Neural progenitor cell (in vitro differentiated cells): ENCODE measurements around the gene RAB35.

Source experiments
- CTCF ChIP-seq: fragments of 200-600 bp; sonication (generic); IDR thresholded peaks from 2 replicates; pipeline ENCODE4 v1.5.1; 2017; ENCODE audit warnings: antibody characterized with exemption, mild to moderate bottlenecking
- EZH2 ChIP-seq: fragments of 200-600 bp; sonication (generic); IDR thresholded peaks from 2 replicates; pipeline ENCODE4 v1.6.1; 2017; ENCODE audit warnings: antibody characterized with exemption, mild to moderate bottlenecking, moderate library complexity
- EZH2phosphoT487 ChIP-seq: fragments of 200-600 bp; sonication (generic); IDR thresholded peaks from 2 replicates; pipeline ENCODE4 v1.6.1; 2017; ENCODE audit warnings: antibody characterized with exemption

DNA sequence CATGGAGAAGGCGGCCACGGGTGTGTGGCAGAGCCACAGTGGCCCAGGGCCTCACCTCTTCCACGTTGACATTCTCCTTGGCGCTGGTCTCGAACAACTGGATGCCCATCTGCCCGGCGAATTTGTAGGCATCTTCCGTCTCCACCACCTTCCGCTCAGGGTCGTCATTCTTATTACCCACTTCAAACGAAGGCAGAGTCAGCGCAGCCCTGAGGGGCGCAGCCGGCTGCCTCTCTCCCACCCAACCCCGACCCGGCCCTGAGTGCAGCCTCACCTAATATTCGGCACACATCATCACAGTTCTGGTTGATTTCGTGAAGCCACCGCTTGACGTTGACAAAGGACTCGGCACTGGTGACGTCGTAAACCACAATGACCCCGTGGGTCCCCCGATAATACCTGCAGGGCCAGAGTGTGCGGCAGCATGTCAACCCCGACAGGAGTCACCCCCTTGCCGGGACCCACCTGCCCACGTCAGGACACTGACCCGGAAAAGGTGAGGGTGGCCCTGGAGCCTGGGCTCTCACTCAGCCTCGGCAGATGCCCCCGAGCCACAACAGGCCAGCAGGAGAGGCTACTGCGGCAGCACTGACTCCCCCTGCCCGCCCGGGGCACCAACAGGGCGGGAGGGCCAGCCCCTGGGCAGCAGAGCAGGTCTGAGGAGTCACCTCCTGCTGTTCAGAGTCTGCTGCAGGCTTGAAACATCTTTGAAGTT, 17.6 kb downstream of the RAB35 start:
- TF ChIP-seq CTCF (no peak), EZH2phosphoT487 (no peak), EZH2 (no peak)
